K562 (cell line): ENCODE data around the gene GALR3. TPM values are rescaled to one million over a fixed set of nuclear protein-coding genes. Genes with fewer than 3 reads are reported as not detected.

Source experiments
- ATAC-seq: fragments of 200-7000 bp; cut with Tn5 transposase; 3 replicates; pipeline ENCODE4 v1.9.1; 2020; ENCODE audit warnings: moderate library complexity
- BruUV-seq: library from RNA; stranded (reverse); fragments of 400-500 nt; replicated peaks from 2 replicates; lab custom pipeline; 2021; lab: Mats Ljungman, UMichigan
- CTCF ChIA-PET: fragments of 300-600 bp; formaldehyde crosslinking; extraction: SDS; loops from one replicate; lab custom pipeline; 2021; ENCODE audit warnings: low intra/inter-chr PET ratio; lab: Yijun Ruan, JAX
- POLR2A ChIA-PET: fragments of 300-600, 350-650 bp; sonication (Branson Sonifier 250); formaldehyde crosslinking; extraction: SDS; loops from one replicate; lab custom pipeline; 2021; ENCODE audit warnings: antibody characterized with exemption, inconsistent platforms; lab: Yijun Ruan, JAX
- DNase-seq, 4 experiments: peaks; one replicate each; pipeline versions ENCODE4 v3.0.0 to v3.0.0-alpha.2; 2011 to 2018; ENCODE audit warnings: low spot score in 3 of 4, mixed read lengths in 3 of 4; ENCODE audit errors: extremely low read depth in 1 of 4
- FAIRE-seq: peaks from 2 replicates; lab custom pipeline; 2011; peaks lifted over from hg19 to GRCh38; lab: Jason Lieb, UNC
- H2AFZ ChIP-seq: 2 replicates; pipeline ENCODE4 v1.6.0; 2011; ENCODE audit warnings: low read depth, low read length, control low read depth, inconsistent platforms
- H3K27ac ChIP-seq: fragments of 200-600 bp; 3 replicates; pipeline ENCODE4 v1.8.0; 2011; ENCODE audit warnings: low read depth, mild to moderate bottlenecking, control low read depth, inconsistent platforms, low read length, moderate library complexity, mixed read lengths; ENCODE audit errors: extremely low read depth
- H3K27me3 ChIP-seq, 2 experiments: fragments of 300-600 bp in 1 of 2; 2 replicates in 1 of 2; 3 replicates in 1 of 2; pipeline versions ENCODE4 v1.6.0 to v1.8.0; 2011; ENCODE audit warnings: inconsistent platforms in 2 of 2, low read length in 2 of 2, mild to moderate bottlenecking in 1 of 2, mixed read lengths in 1 of 2, moderate library complexity in 1 of 2; ENCODE audit not compliant: control insufficient read depth in 2 of 2, insufficient read depth in 2 of 2
- H3K36me3 ChIP-seq: fragments of 300-600 bp; 3 replicates; pipeline ENCODE4 v1.8.0; 2011; ENCODE audit warnings: mild to moderate bottlenecking, low read length, inconsistent platforms; ENCODE audit not compliant: control insufficient read depth, insufficient read depth
- H3K4me1 ChIP-seq, 2 experiments: fragments of 200-600 bp in 1 of 2; replicated peaks in 1 of 2; 2 replicates in 1 of 2; 3 replicates in 1 of 2; pipeline versions ENCODE4 v1.5.1 to v1.8.0; 2011; ENCODE audit warnings: inconsistent platforms in 2 of 2, low read length in 2 of 2, mild to moderate bottlenecking in 1 of 2, mixed read lengths in 1 of 2, moderate library complexity in 1 of 2; ENCODE audit not compliant: control insufficient read depth in 2 of 2, insufficient read depth in 2 of 2
- H3K4me2 ChIP-seq: 2 replicates; pipeline ENCODE4 v1.6.1; 2011; ENCODE audit warnings: low read length, control low read depth, inconsistent platforms, mixed read lengths; ENCODE audit not compliant: insufficient read depth
- H3K4me3 ChIP-seq: fragments of 200-600 bp; sonication (generic), shearing (Covaris generic); 2 replicates; pipeline ENCODE4 v1.5.1; 2016; ENCODE audit warnings: control low read depth, inconsistent platforms
- H3K79me2 ChIP-seq: fragments of 200-600 bp; 3 replicates; pipeline ENCODE4 v1.8.0; 2011; ENCODE audit warnings: low read length, inconsistent platforms; ENCODE audit not compliant: control insufficient read depth, insufficient read depth
- H3K9ac ChIP-seq, 2 experiments: 2 replicates each; pipeline versions ENCODE4 v1.6.0 to v1.6.1; 2011; ENCODE audit warnings: low read depth in 2 of 2, low read length in 2 of 2, control low read depth in 1 of 2, inconsistent platforms in 1 of 2, mild to moderate bottlenecking in 1 of 2, mixed read lengths in 1 of 2; ENCODE audit not compliant: insufficient read depth in 1 of 2
- H3K9me1 ChIP-seq: one replicate; pipeline ENCODE4 v1.6.0; 2011; ENCODE audit warnings: inconsistent platforms, mild to moderate bottlenecking, low read length, moderate library complexity; ENCODE audit not compliant: control insufficient read depth, insufficient read depth
- H3K9me3 ChIP-seq: replicated peaks from 2 replicates; pipeline ENCODE4 v1.5.1; 2011; ENCODE audit warnings: low read depth, low read length, inconsistent platforms; ENCODE audit not compliant: control insufficient read depth, insufficient read depth
- H4K20me1 ChIP-seq: replicated peaks from 2 replicates; pipeline ENCODE4 v1.6.1; 2011; ENCODE audit warnings: low read length, inconsistent platforms, mixed read lengths; ENCODE audit not compliant: control insufficient read depth, insufficient read depth
- MAFF ChIP-seq: IDR thresholded peaks from 2 replicates; pipeline ENCODE4 v1.6.1; 2012; ENCODE audit warnings: low read length, improper control_type of control experiment
- PHB ChIP-seq: fragments of 250-450 bp; sonication (Bioruptor Pico); IDR thresholded peaks from 2 replicates; pipeline ENCODE4 v1.5.0; 2021
- WGBS: fragments of 100-300 bp; shearing (Covaris generic); methylation state at CpG from one replicate; pipeline ENCODE4 v1.1.6; 2016; ENCODE audit warnings: low coverage, mixed read lengths; ENCODE audit not compliant: insufficient coverage; ENCODE audit errors: missing lambda C conversion rate; 5-methylcytosine and 5-hydroxymethylcytosine counted together
- in situ Hi-C: fragments of 300-500 bp; cut with MboI; formaldehyde crosslinking; loops from 4 replicates; pipeline ENCODE4 v1.15.0; 2018; ENCODE audit warnings: inconsistent platforms, mixed read lengths
- intact Hi-C: fragments of 100-400 bp; cut with micrococcal nuclease; formaldehyde crosslinking; loops from 2 replicates; pipeline ENCODE4 v1.14.2; 2022
- polyA plus RNA-seq, 8 experiments: library from polyadenylated mRNA; depleted of rRNA in 4 of 8; stranded (reverse) in 5 of 8; unstranded in 3 of 8; fragments of >200 nt; fragmentation: Nextera tagmentation in 2 of 8; fragmentation: Illumina TruSeq in 1 of 8; extraction: Ambion mirVana in 2 of 8; extraction: Trizol in 1 of 8; gene quantifications; 2 replicates each; pipeline versions ENCODE4 v1.2.1 to v1.2.3, GENCODE V29; 2011 to 2014; ENCODE audit warnings: inconsistent platforms in 1 of 8, missing spikeins in 1 of 8
- total RNA-seq, 7 experiments: library from RNA; depleted of rRNA in 6 of 7; stranded (reverse); fragments of >200 nt in 6 of 7; fragmentation: Illumina TruSeq in 2 of 7; extraction: Trizol in 2 of 7; gene quantifications; 2 replicates each; pipeline versions ENCODE4 v1.2.1 to v1.2.3, GENCODE V29; 2011 to 2021; ENCODE audit warnings: low replicate concordance in 1 of 7
- TF ChIP-seq, protein P1 (sequence below), 2 experiments: fragments of 450-650 bp; conservative IDR thresholded peaks; 2 replicates each; pipeline ENCODE4 v1.6.1; 2017; ENCODE audit warnings: mild to moderate bottlenecking in 2 of 2, moderate library complexity in 2 of 2
- TF ChIP-seq, protein P2 (sequence below): fragments of 250-450 bp; sonication (Bioruptor Pico); IDR thresholded peaks from 2 replicates; pipeline ENCODE4 v1.4.0; 2020; ENCODE audit warnings: mild to moderate bottlenecking

GALR3 gene
- total and polyA plus RNA-seq, 9 of the 15 experiments (the other 6 are each of a cell fraction or from before 2014, with no cell fraction given): 0.13 TPM; not detected in 8

DNA sequence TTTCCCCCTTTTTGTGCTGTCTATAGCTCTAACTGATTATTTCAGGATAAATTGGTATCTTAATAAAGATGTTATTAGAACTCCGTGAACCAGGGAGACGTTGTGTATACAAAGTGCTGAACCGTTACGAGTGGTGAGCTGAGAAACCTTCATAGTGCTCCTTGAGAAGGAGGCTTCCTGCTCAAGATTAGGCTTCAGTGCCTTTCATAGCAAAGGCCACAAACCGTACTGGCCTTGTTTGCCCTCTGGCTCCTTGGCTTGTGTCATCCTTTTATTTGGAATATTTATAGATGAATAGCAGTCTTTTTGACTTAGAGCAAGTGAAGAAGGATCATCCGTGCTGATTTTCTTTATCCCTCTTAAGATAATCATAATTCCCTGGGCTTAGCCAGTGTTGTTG lies 42.3 kb downstream of the GALR3 start:
- H3K36me3 ChIP-seq: peaks cover 84% of the 10 kb centered on the region
- H3K4me3 ChIP-seq: no peak overlapping the region
- no peak overlapping the region for H3K27ac ChIP-seq
- TF ChIP-seq, protein P1, sequence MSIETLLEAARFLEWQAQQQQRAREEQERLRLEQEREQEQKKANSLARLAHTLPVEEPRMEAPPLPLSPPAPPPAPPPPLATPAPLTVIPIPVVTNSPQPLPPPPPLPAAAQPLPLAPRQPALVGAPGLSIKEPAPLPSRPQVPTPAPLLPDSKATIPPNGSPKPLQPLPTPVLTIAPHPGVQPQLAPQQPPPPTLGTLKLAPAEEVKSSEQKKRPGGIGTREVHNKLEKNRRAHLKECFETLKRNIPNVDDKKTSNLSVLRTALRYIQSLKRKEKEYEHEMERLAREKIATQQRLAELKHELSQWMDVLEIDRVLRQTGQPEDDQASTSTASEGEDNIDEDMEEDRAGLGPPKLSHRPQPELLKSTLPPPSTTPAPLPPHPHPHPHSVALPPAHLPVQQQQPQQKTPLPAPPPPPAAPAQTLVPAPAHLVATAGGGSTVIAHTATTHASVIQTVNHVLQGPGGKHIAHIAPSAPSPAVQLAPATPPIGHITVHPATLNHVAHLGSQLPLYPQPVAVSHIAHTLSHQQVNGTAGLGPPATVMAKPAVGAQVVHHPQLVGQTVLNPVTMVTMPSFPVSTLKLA (conservative IDR thresholded peaks at IDR 0.05): no peak
- TF ChIP-seq PHB (CRISPR knock-in tag): no peak
- no peak for TF ChIP-seq MAFF
- TF ChIP-seq, protein P2, sequence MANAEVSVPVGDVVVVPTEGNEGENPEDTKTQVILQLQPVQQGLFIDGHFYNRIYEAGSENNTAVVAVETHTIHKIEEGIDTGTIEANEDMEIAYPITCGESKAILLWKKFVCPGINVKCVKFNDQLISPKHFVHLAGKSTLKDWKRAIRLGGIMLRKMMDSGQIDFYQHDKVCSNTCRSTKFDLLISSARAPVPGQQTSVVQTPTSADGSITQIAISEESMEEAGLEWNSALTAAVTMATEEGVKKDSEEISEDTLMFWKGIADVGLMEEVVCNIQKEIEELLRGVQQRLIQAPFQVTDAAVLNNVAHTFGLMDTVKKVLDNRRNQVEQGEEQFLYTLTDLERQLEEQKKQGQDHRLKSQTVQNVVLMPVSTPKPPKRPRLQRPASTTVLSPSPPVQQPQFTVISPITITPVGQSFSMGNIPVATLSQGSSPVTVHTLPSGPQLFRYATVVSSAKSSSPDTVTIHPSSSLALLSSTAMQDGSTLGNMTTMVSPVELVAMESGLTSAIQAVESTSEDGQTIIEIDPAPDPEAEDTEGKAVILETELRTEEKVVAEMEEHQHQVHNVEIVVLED (CRISPR knock-in tag): no peak
- TF ChIP-seq, all 486 proteins: peak for 0
- ChIA-PET POLR2A (no interaction called here), CTCF (no interaction called here)
- intact Hi-C loops: no loop called here
- no peak for DNase-seq
- no peak for FAIRE-seq
- no peaks in the 10 kb centered on the region for H4K20me1 ChIP-seq
- peaks cover 15% of the 10 kb centered on the region; the same call in 2 of the 3 replicates for H3K79me2 ChIP-seq
- BruUV-seq: no TSS peak
- no peaks in the 10 kb centered on the region for H3K27me3 ChIP-seq
- 90% methylated on average over 6 of the region's 6 CpGs for WGBS
- ATAC-seq: no peak
- H3K9me1 ChIP-seq: no peaks in the 10 kb centered on the region
- no peaks in the 10 kb centered on the region; a peak in 1 of 5 replicates for H3K4me1 ChIP-seq
- in situ Hi-C loops: no loop called here
- H3K9ac ChIP-seq: no peak overlapping the region
- no peaks in the 10 kb centered on the region for H3K9me3 ChIP-seq
- H2AFZ ChIP-seq: no peak overlapping the region
- no peak overlapping the region for H3K4me2 ChIP-seq
